Astrocyte (in vitro differentiated cells and primary cell): ENCODE results near the gene RNU11. TPM values are rescaled to one million over a fixed set of nuclear protein-coding genes. Genes with fewer than 3 reads are reported as not detected.

Experiments
- DNase-seq: peaks from one replicate; pipeline ENCODE4 v3.0.0-alpha.2; 2010; ENCODE audit warnings: low read depth
- FAIRE-seq: peaks from 2 replicates; lab custom pipeline; 2011; peaks lifted over from hg19 to GRCh38; lab: Jason Lieb, UNC
- H2AFZ ChIP-seq: 2 replicates; pipeline ENCODE4 v1.6.0; 2012; ENCODE audit warnings: low read depth, low read length, inconsistent platforms
- H3K27ac ChIP-seq: 2 replicates; pipeline ENCODE4 v1.5.1; 2011; ENCODE audit warnings: low read depth, low read length, inconsistent platforms
- H3K27me3 ChIP-seq: 2 replicates; pipeline ENCODE4 v1.6.0; 2011; ENCODE audit warnings: low read length, inconsistent platforms; ENCODE audit not compliant: insufficient read depth
- H3K36me3 ChIP-seq: 2 replicates; pipeline ENCODE4 v1.5.1; 2011; ENCODE audit warnings: low read length, inconsistent platforms; ENCODE audit not compliant: insufficient read depth
- H3K4me1 ChIP-seq: 2 replicates; pipeline ENCODE4 v1.5.1; 2011; ENCODE audit warnings: low read length, inconsistent platforms; ENCODE audit not compliant: insufficient read depth
- H3K4me2 ChIP-seq: 2 replicates; pipeline ENCODE4 v1.6.0; 2012; ENCODE audit warnings: low read length, inconsistent platforms
- H3K4me3 ChIP-seq: 2 replicates; pipeline ENCODE4 v1.5.1; 2011; ENCODE audit warnings: low read depth, mild to moderate bottlenecking, low read length, inconsistent platforms; ENCODE audit not compliant: insufficient read depth
- H3K79me2 ChIP-seq: 2 replicates; pipeline ENCODE4 v1.6.0; 2012; ENCODE audit warnings: mild to moderate bottlenecking, low read length, inconsistent platforms; ENCODE audit not compliant: insufficient read depth
- H3K9ac ChIP-seq: 2 replicates; pipeline ENCODE4 v1.6.0; 2012; ENCODE audit warnings: mild to moderate bottlenecking, low read length, inconsistent platforms
- H3K9me3 ChIP-seq: 2 replicates; pipeline ENCODE4 v1.5.1; 2012; ENCODE audit warnings: low read depth, mild to moderate bottlenecking, low read length, inconsistent platforms; ENCODE audit not compliant: insufficient read depth
- H4K20me1 ChIP-seq: 2 replicates; pipeline ENCODE4 v1.6.0; 2012; ENCODE audit warnings: low read length, inconsistent platforms; ENCODE audit not compliant: insufficient read depth
- H3K27ac Mint-ChIP-seq: one replicate; pipeline ENCODE4 v1.8.0; 2021; ENCODE audit warnings: mild to moderate bottlenecking, mixed read lengths; ENCODE audit not compliant: unreplicated experiment
- H3K27me3 Mint-ChIP-seq: one replicate; pipeline ENCODE4 v1.8.0; 2021; ENCODE audit warnings: low read depth, mixed read lengths; ENCODE audit not compliant: unreplicated experiment
- H3K36me3 Mint-ChIP-seq: one replicate; pipeline ENCODE4 v1.8.0; 2021; ENCODE audit warnings: low read depth, mixed read lengths; ENCODE audit not compliant: unreplicated experiment
- H3K4me1 Mint-ChIP-seq: one replicate; pipeline ENCODE4 v1.8.0; 2021; ENCODE audit warnings: low read depth, mixed read lengths; ENCODE audit not compliant: unreplicated experiment
- H3K4me3 Mint-ChIP-seq: one replicate; pipeline ENCODE4 v1.8.0; 2021; ENCODE audit warnings: mild to moderate bottlenecking, moderate library complexity, mixed read lengths; ENCODE audit not compliant: unreplicated experiment
- H3K9me3 Mint-ChIP-seq: one replicate; pipeline ENCODE4 v1.8.0; 2021; ENCODE audit warnings: mild to moderate bottlenecking, mixed read lengths; ENCODE audit not compliant: unreplicated experiment
- CTCF ChIP-seq: IDR thresholded peaks from 2 replicates; pipeline ENCODE4 v1.5.1; 2011; ENCODE audit warnings: low read depth, mild to moderate bottlenecking, inconsistent platforms, low read length, moderate library complexity; ENCODE audit not compliant: insufficient read depth
- EZH2 ChIP-seq: IDR thresholded peaks from 2 replicates; pipeline ENCODE4 v1.6.1; 2012; ENCODE audit warnings: mild to moderate bottlenecking, low read length, inconsistent platforms; ENCODE audit not compliant: insufficient read depth
- total RNA-seq: library from RNA; stranded (reverse); gene quantifications from 2 replicates; pipeline ENCODE4 v1.2.1, GENCODE V29; 2021

RNU11 gene
- total RNA-seq, 1 donor from 2014 or later = not detected

GRCh38 chr1:28602536-28603439 is 45.6 kb upstream of the RNU11 start:
- peak; percentile 80 for TF ChIP-seq CTCF
- TF ChIP-seq EZH2 = no peak
- Histone ChIP-seq H3K4me1 (peaks cover 11% of the 10 kb centered on the region), H3K9me3 (no peaks in the 10 kb centered on the region), H3K9ac (peak overlapping the region; percentile 50), H4K20me1 (peaks cover 8% of the 10 kb centered on the region), H3K4me2 (peak overlapping the region; percentile 77), H3K27me3 (no peaks in the 10 kb centered on the region), H3K4me3 (no peak overlapping the region), H2AFZ (no peak overlapping the region), H3K36me3 (peaks cover 18% of the 10 kb centered on the region), H3K79me2 (no peaks in the 10 kb centered on the region), H3K27ac (peak overlapping the region; percentile 59)
- Mint-ChIP-seq H3K4me3 (no peak overlapping the region), H3K9me3 (no peaks in the 10 kb centered on the region), H3K36me3 (no peaks in the 10 kb centered on the region), H3K27ac (peak overlapping the region; percentile 96), H3K4me1 (peaks cover 16% of the 10 kb centered on the region), H3K27me3 (no peaks in the 10 kb centered on the region)
- DNase-seq = peak; percentile 45
- FAIRE-seq = no peak

GRCh38 chr1:28604411-28604810 is 44.0 kb upstream of the RNU11 start:
- Histone ChIP-seq H3K4me1 (peaks cover 11% of the 10 kb centered on the region), H3K9me3 (no peaks in the 10 kb centered on the region), H3K4me3 (no peak overlapping the region), H3K4me2 (no peak overlapping the region), H3K27me3 (no peaks in the 10 kb centered on the region), H4K20me1 (peaks cover 8% of the 10 kb centered on the region), H3K27ac (no peak overlapping the region), H3K9ac (no peak overlapping the region), H2AFZ (no peak overlapping the region), H3K36me3 (peaks cover 18% of the 10 kb centered on the region), H3K79me2 (no peaks in the 10 kb centered on the region)
- no peaks in the 10 kb centered on the region for H3K36me3 Mint-ChIP-seq
- no peaks in the 10 kb centered on the region for H3K9me3 Mint-ChIP-seq
- no peak for DNase-seq
- no peaks in the 10 kb centered on the region for H3K27me3 Mint-ChIP-seq
- no peak overlapping the region for H3K4me3 Mint-ChIP-seq
- H3K27ac Mint-ChIP-seq = no peak overlapping the region
- TF ChIP-seq EZH2 (no peak), CTCF (no peak)
- no peak for FAIRE-seq
- H3K4me1 Mint-ChIP-seq = peaks cover 12% of the 10 kb centered on the region

- Mint-ChIP-seq H3K36me3 (peaks cover 1% of the 10 kb centered on the region), H3K27me3 (no peaks in the 10 kb centered on the region), H3K9me3 (no peaks in the 10 kb centered on the region), H3K4me3 (no peak overlapping the region), H3K4me1 (peaks cover 12% of the 10 kb centered on the region), H3K27ac (no peak overlapping the region)
- H3K79me2 ChIP-seq = no peaks in the 10 kb centered on the region
- no peak for DNase-seq
- peaks cover 8% of the 10 kb centered on the region for H4K20me1 ChIP-seq
- peaks cover 18% of the 10 kb centered on the region for H3K36me3 ChIP-seq
- H3K9ac ChIP-seq = no peak overlapping the region
- H3K4me1 ChIP-seq = peaks cover 11% of the 10 kb centered on the region
- H3K9me3 ChIP-seq = no peaks in the 10 kb centered on the region
- no peak for FAIRE-seq
- H3K4me3 ChIP-seq = no peak overlapping the region
- no peak overlapping the region for H2AFZ ChIP-seq
- no peak overlapping the region for H3K27ac ChIP-seq
- no peaks in the 10 kb centered on the region for H3K27me3 ChIP-seq
- H3K4me2 ChIP-seq = no peak overlapping the region
- TF ChIP-seq CTCF = no peak
- no peak for TF ChIP-seq EZH2
Observed at GRCh38 chr1:28604962-28605361, 43.4 kb upstream of the RNU11 start.
